Measurements from ENCODE around the gene EGLN2.

DNA sequence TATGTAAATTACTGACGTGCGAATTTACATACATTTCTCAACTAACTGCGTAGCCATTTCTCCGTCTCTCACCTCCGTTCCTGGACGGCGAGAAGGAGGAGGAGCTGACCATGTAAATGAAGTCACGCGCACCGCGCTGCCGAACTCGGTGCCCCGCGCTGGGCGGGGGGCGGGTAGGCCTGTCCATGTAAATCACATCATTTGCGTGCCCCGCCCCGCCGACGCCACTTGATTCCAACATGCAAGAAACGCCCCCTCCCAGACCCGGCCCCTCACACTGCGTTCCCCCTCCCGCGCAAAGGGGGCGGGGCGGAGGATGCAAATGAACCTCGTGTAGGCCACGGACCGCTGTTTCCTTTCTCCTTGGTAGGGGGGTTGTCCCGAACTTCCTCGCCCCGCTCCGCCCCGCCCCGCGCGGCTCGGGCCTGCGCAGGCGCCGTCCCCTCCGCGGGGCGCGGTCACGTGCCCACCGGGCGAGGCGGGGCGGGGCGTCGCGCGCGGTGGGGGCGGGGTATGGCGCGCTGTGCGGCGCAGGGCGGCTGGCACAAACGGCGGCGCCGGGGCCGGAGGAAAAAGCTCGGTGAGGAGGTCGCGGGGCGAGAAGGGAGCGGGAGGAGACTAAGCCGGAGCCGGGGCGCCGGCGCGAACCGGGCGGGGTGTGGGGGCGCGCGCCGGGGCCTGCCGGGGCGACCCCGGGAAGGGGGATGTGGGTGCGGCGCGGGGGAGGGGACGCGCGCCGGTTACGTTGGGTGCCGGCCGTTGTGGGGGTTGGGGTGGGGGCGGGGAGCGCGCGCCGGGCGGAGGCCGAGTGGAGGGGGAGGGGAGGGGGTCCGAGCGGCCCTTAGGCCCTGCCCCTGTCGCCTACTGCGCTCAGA lies at the start of gene EGLN2:
- TF ChIP-seq POLR2AphosphoS5 (IDR thresholded peaks at IDR 0.05; ENCODE audit: borderline replicate concordance, low read depth, low read length) (peak; percentile 73), EZH2 (IDR thresholded peaks at IDR 0.05) (no peak)
